K562 (cell line): ENCODE data around the gene COL23A1. TPM values are rescaled to one million over a fixed set of nuclear protein-coding genes. Genes with fewer than 3 reads are reported as not detected.

Experiments used
- ESRRA ChIP-seq: fragments of 450-650 bp; IDR thresholded peaks from 2 replicates; pipeline ENCODE4 v1.6.1; 2014; ENCODE audit warnings: low read depth, mild to moderate bottlenecking, moderate library complexity, borderline replicate concordance
- FOXA1 ChIP-seq: fragments of 450-650 bp; IDR thresholded peaks from 2 replicates; pipeline ENCODE4 v1.6.1; 2016; ENCODE audit warnings: mild to moderate bottlenecking, borderline replicate concordance
- FOXM1 ChIP-seq, 2 experiments: fragments of 450-650 bp in 1 of 2; sonication (generic) in 1 of 2; formaldehyde crosslinking in 1 of 2; IDR thresholded peaks; 2 replicates each; pipeline versions ENCODE4 v1.6.1 to v1.9.0; 2017 to 2022; ENCODE audit warnings: low read depth in 2 of 2, mild to moderate bottlenecking in 2 of 2, missing genetic modification reagents in 1 of 2, moderate library complexity in 1 of 2
- MEIS2 ChIP-seq: fragments of 450-650 bp; IDR thresholded peaks from 2 replicates; pipeline ENCODE4 v1.6.1; 2014; ENCODE audit warnings: mild to moderate bottlenecking; ENCODE audit not compliant: partially characterized antibody
- NBN ChIP-seq: fragments of 450-650 bp; IDR thresholded peaks from 2 replicates; pipeline ENCODE4 v1.6.1; 2016; ENCODE audit warnings: low read depth, mild to moderate bottlenecking
- NFIX ChIP-seq: fragments of 250-450 bp; sonication (Bioruptor Pico); IDR thresholded peaks from 2 replicates; pipeline ENCODE4 v1.4.0; 2020; ENCODE audit warnings: low read depth, mild to moderate bottlenecking, moderate library complexity
- RB1 ChIP-seq: fragments of 450-650 bp; IDR thresholded peaks from 2 replicates; pipeline ENCODE4 v1.6.1; 2017; ENCODE audit warnings: low read depth, mild to moderate bottlenecking
- SIN3B ChIP-seq: fragments of 450-650 bp; IDR thresholded peaks from 2 replicates; pipeline ENCODE4 v1.6.1; 2017; ENCODE audit warnings: low read depth, mild to moderate bottlenecking, moderate library complexity
- SRF ChIP-seq, 2 experiments: fragments of 250-450, 450-650 bp in 1 of 2; sonication (Bioruptor Pico) in 1 of 2; sonication (generic) in 1 of 2; formaldehyde crosslinking; IDR thresholded peaks; 2 replicates each; pipeline versions ENCODE4 v1.5.0 to v1.5.1; 2020 to 2022; ENCODE audit warnings: mild to moderate bottlenecking in 1 of 2, missing genetic modification reagents in 1 of 2
- STAT5B ChIP-seq: fragments of 250-450 bp; sonication (Bioruptor Pico); IDR thresholded peaks from 2 replicates; pipeline ENCODE4 v1.8.0; 2021; ENCODE audit warnings: mild to moderate bottlenecking, inconsistent platforms
- YY1 ChIP-seq, 3 experiments: IDR thresholded peaks; 2 replicates each; pipeline ENCODE4 v1.6.1; 2011; ENCODE audit warnings: low read length in 2 of 3, mild to moderate bottlenecking in 2 of 3, moderate library complexity in 2 of 3, borderline replicate concordance in 1 of 3, control low read depth in 1 of 3, low read depth in 1 of 3; ENCODE audit not compliant: insufficient read depth in 3 of 3, insufficient replicate concordance in 2 of 3, control insufficient read depth in 1 of 3, insufficient read length in 1 of 3; ENCODE audit errors: extremely low read depth in 1 of 3
- ZNF140 ChIP-seq: fragments of 250-450 bp; sonication (Bioruptor Pico); IDR thresholded peaks from 2 replicates; pipeline ENCODE4 v1.8.0; 2021; ENCODE audit warnings: moderate library complexity, mild to moderate bottlenecking, inconsistent platforms
- ZNF174 ChIP-seq: fragments of 250-450 bp; sonication (Bioruptor Pico); IDR thresholded peaks from 2 replicates; pipeline ENCODE4 v1.4.0; 2020; ENCODE audit warnings: mild to moderate bottlenecking
- ZNF354B ChIP-seq: fragments of 250-450 bp; sonication (Bioruptor Pico); IDR thresholded peaks from 2 replicates; pipeline ENCODE4 v1.4.0; 2020
- polyA plus RNA-seq, 8 experiments: library from polyadenylated mRNA; depleted of rRNA in 4 of 8; stranded (reverse) in 5 of 8; unstranded in 3 of 8; fragments of >200 nt; fragmentation: Nextera tagmentation in 2 of 8; fragmentation: Illumina TruSeq in 1 of 8; extraction: Ambion mirVana in 2 of 8; extraction: Trizol in 1 of 8; gene quantifications; 2 replicates each; pipeline versions ENCODE4 v1.2.1 to v1.2.3, GENCODE V29; 2011 to 2014; ENCODE audit warnings: inconsistent platforms in 1 of 8, missing spikeins in 1 of 8
- total RNA-seq, 7 experiments: library from RNA; depleted of rRNA in 6 of 7; stranded (reverse); fragments of >200 nt in 6 of 7; fragmentation: Illumina TruSeq in 2 of 7; extraction: Trizol in 2 of 7; gene quantifications; 2 replicates each; pipeline versions ENCODE4 v1.2.1 to v1.2.3, GENCODE V29; 2011 to 2021; ENCODE audit warnings: low replicate concordance in 1 of 7
- TF ChIP-seq, protein P1 (sequence below), 2 experiments: IDR thresholded peaks; 2 replicates each; pipeline ENCODE4 v1.6.1; 2012; ENCODE audit warnings: improper control_type of control experiment in 2 of 2, low read depth in 2 of 2, low read length in 2 of 2, borderline replicate concordance in 1 of 2
- TF ChIP-seq, protein P2 (sequence below), 3 experiments: IDR thresholded peaks in 2 of 3; conservative IDR thresholded peaks in 1 of 3; 2 replicates each; pipeline ENCODE4 v1.5.1; 2011 to 2012; ENCODE audit warnings: low read length in 3 of 3, mild to moderate bottlenecking in 3 of 3, control low read depth in 2 of 3, improper control_type of control experiment in 1 of 3, inconsistent platforms in 1 of 3, low read depth in 1 of 3, mixed read lengths in 1 of 3, moderate library complexity in 1 of 3; ENCODE audit not compliant: insufficient read depth in 2 of 3
- TF ChIP-seq, protein P3 (sequence below): fragments of 450-650 bp; IDR thresholded peaks from 2 replicates; pipeline ENCODE4 v1.6.1; 2016; ENCODE audit warnings: missing biosample characterization, missing genetic modification characterization
- TF ChIP-seq, protein P4 (sequence below): fragments of 450-650 bp; IDR thresholded peaks from 2 replicates; pipeline ENCODE4 v1.6.1; 2017; ENCODE audit warnings: antibody characterized with exemption

The COL23A1 gene
- total and polyA plus RNA-seq, 9 of the 15 experiments (the other 6 are each of a cell fraction or from before 2014, with no cell fraction given), result 0.09 TPM; not detected in 8

DNA sequence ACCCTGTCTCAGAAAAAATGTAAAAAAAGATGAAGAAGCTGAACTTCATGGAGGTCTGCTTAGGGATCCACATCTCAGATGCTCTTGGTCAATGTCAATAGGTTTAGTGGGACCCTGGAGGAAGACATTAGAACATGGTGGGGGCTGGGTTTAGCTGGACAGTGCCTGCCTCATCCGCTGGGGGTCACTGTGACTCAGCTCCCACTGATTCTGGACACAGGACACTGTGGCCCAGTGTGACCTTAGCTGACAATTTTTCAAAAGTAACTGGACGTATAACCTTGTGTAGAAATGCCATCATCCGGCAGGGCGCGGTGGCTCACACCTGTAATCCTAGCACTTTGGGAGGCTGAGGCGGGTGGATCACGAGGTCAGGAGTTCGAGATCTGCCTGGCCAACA, 393.2 kb downstream of the COL23A1 start (continued):
- TF ChIP-seq, protein P1, sequence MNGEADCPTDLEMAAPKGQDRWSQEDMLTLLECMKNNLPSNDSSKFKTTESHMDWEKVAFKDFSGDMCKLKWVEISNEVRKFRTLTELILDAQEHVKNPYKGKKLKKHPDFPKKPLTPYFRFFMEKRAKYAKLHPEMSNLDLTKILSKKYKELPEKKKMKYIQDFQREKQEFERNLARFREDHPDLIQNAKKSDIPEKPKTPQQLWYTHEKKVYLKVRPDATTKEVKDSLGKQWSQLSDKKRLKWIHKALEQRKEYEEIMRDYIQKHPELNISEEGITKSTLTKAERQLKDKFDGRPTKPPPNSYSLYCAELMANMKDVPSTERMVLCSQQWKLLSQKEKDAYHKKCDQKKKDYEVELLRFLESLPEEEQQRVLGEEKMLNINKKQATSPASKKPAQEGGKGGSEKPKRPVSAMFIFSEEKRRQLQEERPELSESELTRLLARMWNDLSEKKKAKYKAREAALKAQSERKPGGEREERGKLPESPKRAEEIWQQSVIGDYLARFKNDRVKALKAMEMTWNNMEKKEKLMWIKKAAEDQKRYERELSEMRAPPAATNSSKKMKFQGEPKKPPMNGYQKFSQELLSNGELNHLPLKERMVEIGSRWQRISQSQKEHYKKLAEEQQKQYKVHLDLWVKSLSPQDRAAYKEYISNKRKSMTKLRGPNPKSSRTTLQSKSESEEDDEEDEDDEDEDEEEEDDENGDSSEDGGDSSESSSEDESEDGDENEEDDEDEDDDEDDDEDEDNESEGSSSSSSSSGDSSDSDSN (IDR thresholded peaks at IDR 0.05; ENCODE audit: borderline replicate concordance in 1 of 2, low read depth in 2 of 2, low read length in 2 of 2), result no peak
- TF ChIP-seq ZNF354B (CRISPR knock-in tag), result no peak
- TF ChIP-seq, protein P2, sequence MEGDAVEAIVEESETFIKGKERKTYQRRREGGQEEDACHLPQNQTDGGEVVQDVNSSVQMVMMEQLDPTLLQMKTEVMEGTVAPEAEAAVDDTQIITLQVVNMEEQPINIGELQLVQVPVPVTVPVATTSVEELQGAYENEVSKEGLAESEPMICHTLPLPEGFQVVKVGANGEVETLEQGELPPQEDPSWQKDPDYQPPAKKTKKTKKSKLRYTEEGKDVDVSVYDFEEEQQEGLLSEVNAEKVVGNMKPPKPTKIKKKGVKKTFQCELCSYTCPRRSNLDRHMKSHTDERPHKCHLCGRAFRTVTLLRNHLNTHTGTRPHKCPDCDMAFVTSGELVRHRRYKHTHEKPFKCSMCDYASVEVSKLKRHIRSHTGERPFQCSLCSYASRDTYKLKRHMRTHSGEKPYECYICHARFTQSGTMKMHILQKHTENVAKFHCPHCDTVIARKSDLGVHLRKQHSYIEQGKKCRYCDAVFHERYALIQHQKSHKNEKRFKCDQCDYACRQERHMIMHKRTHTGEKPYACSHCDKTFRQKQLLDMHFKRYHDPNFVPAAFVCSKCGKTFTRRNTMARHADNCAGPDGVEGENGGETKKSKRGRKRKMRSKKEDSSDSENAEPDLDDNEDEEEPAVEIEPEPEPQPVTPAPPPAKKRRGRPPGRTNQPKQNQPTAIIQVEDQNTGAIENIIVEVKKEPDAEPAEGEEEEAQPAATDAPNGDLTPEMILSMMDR (IDR thresholded peaks at IDR 0.05 in 2 of 3, conservative IDR thresholded peaks at IDR 0.05 in 1 of 3; ENCODE audit: insufficient read depth in 2 of 3, low read depth in 1 of 3, low read length in 3 of 3), result peak; percentile 71 to 85 (median 72)
- TF ChIP-seq, protein P3, sequence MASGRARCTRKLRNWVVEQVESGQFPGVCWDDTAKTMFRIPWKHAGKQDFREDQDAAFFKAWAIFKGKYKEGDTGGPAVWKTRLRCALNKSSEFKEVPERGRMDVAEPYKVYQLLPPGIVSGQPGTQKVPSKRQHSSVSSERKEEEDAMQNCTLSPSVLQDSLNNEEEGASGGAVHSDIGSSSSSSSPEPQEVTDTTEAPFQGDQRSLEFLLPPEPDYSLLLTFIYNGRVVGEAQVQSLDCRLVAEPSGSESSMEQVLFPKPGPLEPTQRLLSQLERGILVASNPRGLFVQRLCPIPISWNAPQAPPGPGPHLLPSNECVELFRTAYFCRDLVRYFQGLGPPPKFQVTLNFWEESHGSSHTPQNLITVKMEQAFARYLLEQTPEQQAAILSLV (tag), result no peak
- TF ChIP-seq SRF (CRISPR knock-in tag; IDR thresholded peaks at IDR 0.05), result no peak
- peak; percentile 68 for TF ChIP-seq ESRRA
- TF ChIP-seq NFIX (CRISPR knock-in tag), result no peak
- TF ChIP-seq, protein P4, sequence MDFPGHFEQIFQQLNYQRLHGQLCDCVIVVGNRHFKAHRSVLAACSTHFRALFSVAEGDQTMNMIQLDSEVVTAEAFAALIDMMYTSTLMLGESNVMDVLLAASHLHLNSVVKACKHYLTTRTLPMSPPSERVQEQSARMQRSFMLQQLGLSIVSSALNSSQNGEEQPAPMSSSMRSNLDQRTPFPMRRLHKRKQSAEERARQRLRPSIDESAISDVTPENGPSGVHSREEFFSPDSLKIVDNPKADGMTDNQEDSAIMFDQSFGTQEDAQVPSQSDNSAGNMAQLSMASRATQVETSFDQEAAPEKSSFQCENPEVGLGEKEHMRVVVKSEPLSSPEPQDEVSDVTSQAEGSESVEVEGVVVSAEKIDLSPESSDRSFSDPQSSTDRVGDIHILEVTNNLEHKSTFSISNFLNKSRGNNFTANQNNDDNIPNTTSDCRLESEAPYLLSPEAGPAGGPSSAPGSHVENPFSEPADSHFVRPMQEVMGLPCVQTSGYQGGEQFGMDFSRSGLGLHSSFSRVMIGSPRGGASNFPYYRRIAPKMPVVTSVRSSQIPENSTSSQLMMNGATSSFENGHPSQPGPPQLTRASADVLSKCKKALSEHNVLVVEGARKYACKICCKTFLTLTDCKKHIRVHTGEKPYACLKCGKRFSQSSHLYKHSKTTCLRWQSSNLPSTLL, result no peak
- TF ChIP-seq NBN, result no peak
- TF ChIP-seq MEIS2, result peak; percentile 23
- TF ChIP-seq ZNF140 (CRISPR knock-in tag), result no peak
- peak; percentile 27; the same call in 1 of the 2 replicates for TF ChIP-seq RB1
- no peak for TF ChIP-seq SIN3B
- TF ChIP-seq ZNF174 (CRISPR knock-in tag), result no peak
- no peak for TF ChIP-seq STAT5B (CRISPR knock-in tag)
- TF ChIP-seq FOXM1 (IDR thresholded peaks at IDR 0.05; ENCODE audit: low read depth), result no peak
- no peak for TF ChIP-seq FOXM1 (CRISPR knock-in tag; IDR thresholded peaks at IDR 0.05; ENCODE audit: low read depth)
- TF ChIP-seq YY1 (IDR thresholded peaks at IDR 0.05; ENCODE audit: borderline replicate concordance in 1 of 3, control insufficient read depth in 1 of 3, extremely low read depth in 1 of 3, insufficient read depth in 3 of 3, insufficient read length in 1 of 3, insufficient replicate concordance in 2 of 3, low read depth in 1 of 3, low read length in 2 of 3), result peak in 1 of 3 experiments; percentile 17
- no peak for TF ChIP-seq FOXA1
